DMS 273 (cell line): ENCODE data around the gene SLIT3.

ENCODE experiments used
- DNase-seq: peaks from one replicate; lab custom pipeline; 2025; ENCODE audit not compliant: unreplicated experiment; lab: John Stamatoyannopoulos, UW

Gene SLIT3

DNA sequence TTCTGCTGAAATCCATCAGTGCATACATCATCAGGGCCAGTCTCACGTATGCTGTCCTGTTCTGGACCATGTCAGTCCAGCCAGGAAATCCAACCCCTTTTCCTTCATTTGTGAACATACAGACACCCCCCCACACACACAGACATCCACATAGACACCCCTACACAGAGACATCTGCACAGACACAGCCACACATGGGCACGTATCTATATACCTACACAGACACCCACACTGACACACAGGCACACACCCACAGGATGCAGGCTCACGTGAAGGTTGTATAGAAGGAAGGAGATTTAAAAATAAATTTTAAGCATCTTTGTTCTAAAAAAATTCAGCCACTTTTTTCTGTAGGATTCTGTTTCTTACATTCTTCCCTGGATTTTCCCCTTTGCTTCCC is 325.6 kb downstream of the SLIT3 start:
- no peak for DNase-seq

DNA sequence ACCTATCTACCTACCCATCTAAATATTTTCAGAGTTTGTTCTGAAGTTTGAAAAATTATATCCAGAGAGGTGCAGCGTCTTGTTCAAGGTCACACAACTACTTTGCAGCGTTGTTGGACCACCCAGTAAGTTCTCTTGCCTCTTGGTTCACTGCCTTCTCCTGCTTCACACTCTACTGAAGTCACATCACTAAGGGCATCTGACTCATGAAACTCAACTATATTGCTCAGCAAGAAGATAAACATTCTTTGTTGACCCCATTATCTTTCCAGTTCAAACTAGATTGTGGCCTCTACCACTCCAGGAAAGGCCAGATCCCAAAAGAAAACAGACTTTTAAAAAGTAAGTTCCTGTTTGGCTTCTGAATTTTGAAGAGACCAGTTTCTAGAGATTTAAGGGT is 326.9 kb downstream of the SLIT3 start:
- DNase-seq = no peak

DNA sequence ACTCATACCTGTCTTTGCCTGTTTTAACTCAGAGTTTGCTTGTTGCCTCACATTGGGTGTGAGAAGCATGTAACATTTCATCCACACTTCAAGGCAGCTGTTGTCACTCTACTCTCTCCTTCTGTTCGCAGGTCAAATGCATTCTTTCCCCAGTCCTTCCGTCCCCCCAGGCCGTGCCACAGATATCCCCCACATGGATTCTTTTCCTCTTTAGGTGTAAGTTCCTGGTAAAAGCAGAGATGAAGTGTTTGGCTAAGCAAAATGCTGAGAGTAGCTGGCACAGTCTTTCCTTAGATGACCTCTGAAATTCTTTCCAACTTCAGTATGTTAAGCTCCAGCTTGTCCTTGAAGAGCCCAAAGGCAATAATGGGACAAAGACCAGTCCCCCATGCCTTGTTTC is 328.2 kb downstream of the SLIT3 start:
- no peak for DNase-seq

GRCh38 chr5:168971100-168971499 is 329.8 kb downstream of the SLIT3 start:
- DNase-seq = no peak

- no peak for DNase-seq
Observed at GRCh38 chr5:168969326-168969886, 331.5 kb downstream of the SLIT3 start.

DNA sequence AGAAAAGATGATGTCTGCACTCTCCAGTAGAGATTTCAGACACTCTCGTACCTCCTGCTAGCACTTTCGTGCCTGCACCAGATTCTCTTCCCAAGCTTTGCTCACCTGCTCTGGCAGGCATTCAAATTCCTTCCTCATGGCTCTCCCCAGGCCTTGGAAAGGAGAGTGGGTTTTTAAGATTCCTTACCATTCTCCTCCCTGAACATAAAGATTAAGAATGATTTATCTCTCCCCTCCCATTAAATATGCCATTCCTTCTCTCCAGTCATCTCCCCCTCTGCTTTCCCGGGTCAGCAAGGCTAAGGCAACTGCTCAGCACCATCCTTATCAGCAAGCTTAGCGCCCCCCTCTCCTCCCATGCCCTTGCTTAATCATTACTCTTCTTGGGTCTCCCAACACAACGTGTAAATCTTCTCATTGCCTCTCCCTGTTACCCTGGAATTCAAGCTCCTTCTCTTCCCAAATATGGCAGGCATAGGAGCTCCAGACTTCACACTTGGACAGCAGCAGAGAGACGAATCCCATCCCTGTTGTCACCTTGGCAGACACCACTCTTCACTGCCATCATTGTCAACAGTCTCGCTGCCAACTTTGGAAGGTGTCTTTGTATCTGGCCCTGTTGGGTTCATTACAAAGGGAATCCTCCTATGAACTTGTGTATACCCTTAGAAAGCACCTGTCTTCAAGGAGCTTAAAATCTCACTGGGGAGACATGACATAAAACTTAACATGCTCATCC is 332.9 kb downstream of the SLIT3 start:
- no peak for DNase-seq

GRCh38 chr5:168965638-168966037 is 335.3 kb downstream of the SLIT3 start:
- DNase-seq = no peak

DNA sequence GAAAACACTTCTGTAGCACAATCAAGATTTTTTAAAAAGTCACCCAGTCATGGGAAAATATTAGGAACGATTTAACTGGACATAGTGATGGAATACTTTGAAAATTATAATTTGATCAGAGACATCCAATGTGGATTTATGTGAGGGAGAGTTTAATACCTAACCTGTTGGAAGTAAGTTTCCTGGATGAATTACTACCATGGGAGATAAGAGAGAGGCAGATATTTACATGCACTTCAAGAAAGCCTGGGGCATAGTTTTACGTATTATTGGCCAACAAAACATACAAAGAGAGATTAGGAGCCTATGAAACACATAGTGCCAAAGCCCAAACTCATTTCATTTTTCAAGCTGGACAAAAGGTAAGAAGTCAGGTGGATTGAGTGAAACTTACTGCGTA is 336.8 kb downstream of the SLIT3 start:
- no peak for DNase-seq

DNA sequence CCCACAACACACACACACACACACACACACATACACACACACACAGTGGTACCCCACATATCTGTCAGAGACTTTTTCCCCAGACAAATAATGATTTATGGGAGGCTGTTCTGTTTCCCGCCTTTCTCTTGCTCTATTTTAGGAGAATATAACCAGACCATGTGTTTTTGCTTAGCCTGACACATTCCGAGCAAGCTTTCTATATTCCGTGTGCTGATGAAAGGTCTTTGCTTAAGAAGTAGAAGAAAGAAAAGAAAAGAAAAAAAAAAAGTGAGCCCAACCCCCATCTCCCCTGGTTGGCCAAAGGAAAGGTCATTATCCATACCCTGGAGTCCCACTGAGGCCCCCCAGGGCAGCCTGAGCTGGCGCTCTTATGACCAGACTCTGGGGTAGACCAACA is 338.6 kb downstream of the SLIT3 start:
- DNase-seq = no peak

DNA sequence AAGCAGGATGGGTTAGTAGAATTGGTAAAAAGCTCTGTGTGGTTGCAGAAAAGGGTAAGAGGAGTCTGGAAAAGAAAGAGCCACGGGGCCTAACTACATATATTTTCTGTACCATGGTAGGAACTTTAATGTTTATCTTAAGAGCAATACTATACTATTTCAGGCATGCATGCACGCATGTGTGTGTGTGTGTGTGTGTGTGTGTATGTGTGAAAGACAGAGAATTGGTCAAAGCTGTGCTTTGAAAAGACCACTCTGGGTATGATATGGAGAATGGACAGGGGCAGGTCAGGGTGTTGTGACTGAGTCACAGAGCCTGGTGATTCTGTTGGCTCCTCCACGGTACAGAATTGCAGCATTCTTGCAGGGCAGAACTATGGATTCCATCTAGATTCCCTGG is 339.3 kb downstream of the SLIT3 start:
- no peak for DNase-seq

GRCh38 chr5:168960497-168960896 is 340.4 kb downstream of the SLIT3 start:
- no peak for DNase-seq

DNA sequence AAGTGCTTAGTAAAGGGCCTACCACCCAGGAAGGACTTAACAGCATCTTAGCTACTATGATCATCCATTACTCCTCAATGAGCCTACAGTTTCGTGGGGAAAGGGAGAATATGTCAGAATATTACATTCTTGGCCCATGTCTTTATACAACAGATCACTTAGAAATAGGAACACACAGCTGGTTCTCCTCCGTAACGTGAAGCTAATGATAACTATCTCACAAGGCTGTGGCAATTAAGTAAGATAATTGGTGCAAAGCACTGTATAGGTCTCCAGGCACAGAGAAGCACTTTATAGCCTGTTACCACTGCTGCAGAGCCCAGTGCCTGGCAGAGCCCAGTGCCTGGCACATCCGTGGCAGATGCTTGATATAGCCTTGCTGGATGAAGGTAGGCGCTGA is 347.6 kb downstream of the SLIT3 start:
- DNase-seq = no peak

- no peak for DNase-seq
Observed at GRCh38 chr5:168952196-168952595, 348.7 kb downstream of the SLIT3 start.

DNA sequence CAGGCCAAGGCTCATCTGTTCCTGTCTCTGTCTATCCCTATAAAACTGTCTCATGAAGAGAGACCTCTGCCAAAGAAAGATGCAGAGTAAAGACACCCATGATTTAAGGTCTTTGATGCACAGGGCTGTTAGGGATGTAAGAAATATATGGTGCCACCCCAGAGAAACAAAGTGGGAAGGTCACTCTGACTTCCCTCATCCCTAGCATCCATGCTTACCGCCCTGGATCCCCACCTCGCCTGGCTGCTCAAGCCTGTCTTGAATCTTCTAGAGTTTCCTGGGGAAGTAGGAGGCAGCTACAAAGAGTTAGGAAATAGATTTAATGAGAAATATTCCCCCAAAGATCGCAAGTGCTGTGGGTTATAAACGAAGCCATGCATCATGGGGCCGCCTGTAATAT is 349.2 kb downstream of the SLIT3 start:
- DNase-seq = no peak

GRCh38 chr5:168951356-168951755 is 349.6 kb downstream of the SLIT3 start:
- DNase-seq = no peak

- DNase-seq = no peak
Observed at GRCh38 chr5:168950241-168950951, 350.5 kb downstream of the SLIT3 start.

- DNase-seq = no peak
Observed at GRCh38 chr5:168948746-168949145, 352.2 kb downstream of the SLIT3 start.

- peak; percentile 86 for DNase-seq
Observed at GRCh38 chr5:168947212-168947868, 353.6 kb downstream of the SLIT3 start.

GRCh38 chr5:168946363-168946762 is 354.6 kb downstream of the SLIT3 start:
- DNase-seq = peak; percentile 59

GRCh38 chr5:168944004-168944403 is 356.9 kb downstream of the SLIT3 start:
- DNase-seq = no peak

- no peak for DNase-seq
Observed at GRCh38 chr5:168943091-168943884, 357.7 kb downstream of the SLIT3 start.
